Pulmonary artery endothelial cell (primary cell): ENCODE results near the gene SPATA3. TPM values are rescaled to one million over a fixed set of nuclear protein-coding genes. Genes with fewer than 3 reads are reported as not detected.

Experiments
- DNase-seq: peaks from one replicate; pipeline ENCODE4 v3.0.0-alpha.2; 2011; ENCODE audit warnings: low read depth, low spot score
- total RNA-seq: library from RNA; depleted of rRNA; stranded (reverse); fragments of >200 nt; gene quantifications from 2 replicates; pipeline ENCODE4 v1.2.3, GENCODE V29; 2014

SPATA3 gene
- not detected in 2 replicates for total RNA-seq

- no peak for DNase-seq
Observed at GRCh38 chr2:230995821-230996220, at the start of gene SPATA3. TSS of gene SPATA3 (plus strand) at chr2:230996121. CDS start at chr2:230996234, 113 bp downstream.

GRCh38 chr2:230946429-230947234, 49.3 kb upstream of the SPATA3 start:
- DNase-seq: no peak

- no peak for DNase-seq
Observed at GRCh38 chr2:230947235-230947576, 48.7 kb upstream of the SPATA3 start.

GRCh38 chr2:230947908-230948365, 48.0 kb upstream of the SPATA3 start:
- no peak for DNase-seq

DNA sequence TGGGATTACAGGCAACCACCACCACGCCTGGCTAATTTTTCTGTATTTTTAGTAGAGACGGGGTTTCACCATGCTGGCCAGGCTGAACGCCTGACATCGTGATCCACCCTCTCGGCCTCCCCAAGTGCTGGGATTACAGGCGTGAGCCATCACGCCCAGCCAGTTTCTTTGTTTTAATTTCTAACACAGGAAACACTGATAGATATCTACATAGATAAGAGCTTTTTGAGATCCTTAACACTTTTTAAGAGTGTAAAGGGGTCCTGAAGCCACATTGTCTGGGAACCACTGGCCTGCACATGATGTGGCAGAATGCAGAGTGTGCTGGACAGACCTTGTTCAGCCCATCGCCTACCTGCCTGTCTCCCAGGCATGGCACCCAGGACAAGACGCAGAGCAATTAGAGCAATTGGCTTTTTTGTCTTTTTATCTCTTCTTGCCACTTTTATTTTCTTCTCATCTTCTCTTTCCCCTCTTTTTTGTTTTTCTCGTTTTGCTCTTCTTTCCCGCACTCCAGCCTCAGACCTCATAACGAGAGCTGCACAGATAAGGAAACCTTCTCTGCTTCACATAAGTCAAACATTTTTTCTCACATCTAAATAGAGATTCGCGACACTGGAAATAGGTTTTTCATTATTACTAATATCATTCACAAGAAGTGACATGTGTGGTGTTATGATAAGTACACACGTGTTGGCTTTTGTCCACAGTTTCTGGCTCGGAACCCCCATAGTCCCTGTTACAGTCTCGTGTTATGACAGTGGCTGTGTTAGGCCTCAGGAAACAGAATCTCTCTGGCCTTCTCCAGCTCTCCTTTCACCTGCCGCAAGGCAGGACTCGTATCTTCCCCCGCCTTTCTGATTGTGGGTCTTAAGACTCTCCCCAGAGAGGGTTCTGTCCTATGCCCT, 45.7 kb upstream of the SPATA3 start:
- no peak for DNase-seq

DNA sequence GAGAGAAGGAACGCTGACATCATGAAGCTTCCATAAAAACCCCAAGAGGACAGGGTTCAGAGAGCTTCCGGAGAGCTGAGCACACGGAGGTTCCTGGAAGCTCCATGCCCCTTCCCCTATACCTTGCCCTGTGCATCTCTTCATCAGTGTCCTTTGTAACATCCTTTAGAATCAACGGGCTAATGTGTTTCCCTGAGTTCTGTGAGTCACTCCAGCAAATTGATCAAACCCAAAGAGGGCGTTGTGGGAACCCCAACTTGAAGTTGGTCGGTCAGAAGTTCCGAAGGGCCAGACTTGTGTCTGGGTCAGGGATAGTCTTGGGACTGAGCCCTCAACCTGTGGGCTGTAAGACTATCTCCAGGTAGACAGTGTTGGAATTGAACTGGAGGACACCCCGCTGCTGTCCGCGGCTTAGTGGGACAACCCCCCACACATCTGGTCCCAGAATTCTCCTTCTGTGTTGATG, 45.0 kb upstream of the SPATA3 start:
- DNase-seq: no peak

- no peak for DNase-seq
Observed at GRCh38 chr2:230951396-230951795, 44.5 kb upstream of the SPATA3 start.

- DNase-seq: no peak
Observed at GRCh38 chr2:230952226-230952956, 43.5 kb upstream of the SPATA3 start.

GRCh38 chr2:230953845-230954244, 42.1 kb upstream of the SPATA3 start:
- DNase-seq: no peak

GRCh38 chr2:230954746-230955145, 41.2 kb upstream of the SPATA3 start:
- DNase-seq: no peak

- DNase-seq: no peak
Observed at GRCh38 chr2:230955163-230955737, 40.7 kb upstream of the SPATA3 start.

DNA sequence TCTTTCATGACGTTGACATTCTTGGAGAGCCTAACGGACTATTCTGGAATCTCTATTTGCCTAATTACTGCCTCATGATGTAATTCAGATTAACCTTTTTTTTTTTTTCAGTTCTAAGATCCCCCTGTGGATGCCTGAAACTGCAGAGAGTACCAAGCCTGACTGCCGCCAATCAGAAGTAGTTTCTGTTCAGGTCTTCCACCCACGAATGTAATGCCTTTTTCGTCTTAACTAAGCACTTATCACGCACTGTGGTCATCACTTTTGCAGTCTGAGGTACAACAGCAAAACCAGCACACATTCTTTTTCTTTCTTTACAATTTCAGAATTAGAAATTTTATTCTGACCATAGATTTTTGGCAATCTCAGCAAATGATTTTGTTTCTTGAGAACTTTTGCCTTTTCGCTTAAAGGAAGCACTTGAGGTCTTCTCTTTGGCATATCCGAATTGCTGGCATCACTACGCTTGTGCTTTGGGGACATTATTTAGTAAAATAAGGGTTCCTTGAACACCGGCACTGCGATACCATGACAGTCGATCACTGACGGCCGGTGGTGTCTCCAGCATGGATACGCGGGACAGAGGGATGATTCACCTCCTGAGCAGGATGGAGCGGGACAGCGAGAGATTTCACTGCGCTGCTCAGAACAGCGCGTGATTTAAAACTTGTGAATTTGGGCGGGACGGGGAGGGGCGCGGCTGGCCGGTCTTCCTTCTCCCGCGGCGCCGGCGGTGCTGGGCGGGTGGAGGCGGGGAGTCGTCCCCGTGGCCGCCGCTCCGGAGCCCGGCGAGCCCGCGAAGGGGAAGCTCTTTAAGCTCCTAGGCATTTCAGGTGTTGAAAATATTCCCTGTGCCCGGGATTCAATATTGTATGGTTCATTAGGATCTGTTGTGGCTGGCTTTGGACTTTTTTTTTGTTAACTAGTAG, 38.8 kb upstream of the SPATA3 start:
- no peak for DNase-seq

DNA sequence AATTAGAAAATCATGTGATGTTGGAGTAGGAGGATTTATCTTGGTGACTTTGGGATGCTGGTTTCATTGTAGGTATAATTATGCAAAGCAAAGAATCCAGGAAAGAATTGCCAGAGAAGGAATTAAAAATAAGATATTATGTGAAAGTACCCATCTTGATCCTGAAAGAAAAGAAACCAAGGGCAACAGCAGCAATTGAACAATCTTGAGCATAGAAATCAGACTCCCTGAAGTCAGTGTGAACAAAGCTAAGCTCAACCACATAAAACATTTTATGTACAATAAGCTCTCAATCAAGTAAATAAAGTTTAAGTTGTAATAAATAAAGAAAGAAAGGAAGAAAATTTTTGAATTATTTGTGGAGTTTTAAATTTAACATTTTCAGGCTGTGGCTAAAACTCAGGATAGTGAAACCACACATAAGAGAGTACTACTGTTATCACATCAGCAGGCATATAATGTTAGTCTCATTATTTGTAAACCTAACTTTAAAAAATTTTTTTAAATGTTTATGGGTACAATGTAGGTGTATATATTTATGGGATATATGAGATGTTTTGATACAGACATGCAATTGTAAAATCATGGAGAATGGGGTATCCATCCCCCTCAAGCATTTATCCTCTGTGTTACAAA, 38.0 kb upstream of the SPATA3 start:
- DNase-seq: no peak

DNA sequence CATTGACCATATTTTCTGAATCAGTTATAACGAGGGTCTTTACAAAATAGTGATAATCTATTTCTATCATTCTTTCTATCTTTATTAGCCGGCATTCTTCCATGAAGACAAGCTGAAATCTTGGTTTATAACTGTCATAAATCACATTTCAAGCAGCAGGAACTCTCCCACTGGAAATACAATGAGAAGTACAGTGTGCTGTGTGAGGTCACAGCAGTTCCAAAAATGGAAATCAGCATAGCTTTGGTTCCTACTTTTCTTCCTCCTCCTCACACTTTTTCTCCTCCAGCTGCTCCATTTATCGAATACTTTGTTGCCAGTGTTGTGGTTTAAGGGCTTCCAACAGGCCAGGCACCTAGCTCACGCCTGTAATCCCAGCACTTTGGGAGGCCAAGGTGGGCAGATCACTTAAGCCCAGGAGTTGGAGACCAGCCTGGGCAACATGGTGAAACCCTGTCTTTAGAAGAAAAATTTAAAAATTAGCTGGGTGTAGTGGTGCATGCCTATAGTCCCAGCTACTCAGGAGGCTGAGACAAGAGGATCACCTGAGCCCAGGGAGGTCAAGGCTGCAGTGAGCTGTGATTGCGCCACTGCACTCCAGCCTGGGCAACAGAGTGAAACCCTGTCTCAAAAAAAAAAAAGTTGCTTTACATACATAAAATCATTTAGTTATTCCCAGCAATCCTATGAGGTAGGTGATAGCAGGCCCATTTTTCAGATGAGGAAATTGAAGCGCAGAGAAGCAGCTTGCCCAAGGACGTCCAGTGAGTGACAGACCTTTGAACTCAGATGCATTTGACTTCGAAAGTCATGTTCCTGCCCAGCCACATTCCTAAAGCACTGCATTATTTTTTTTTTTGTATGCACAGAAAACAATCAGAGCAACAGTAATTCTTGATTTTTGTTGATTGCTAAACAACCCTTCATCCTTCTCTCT, 36.8 kb upstream of the SPATA3 start:
- DNase-seq: no peak

DNA sequence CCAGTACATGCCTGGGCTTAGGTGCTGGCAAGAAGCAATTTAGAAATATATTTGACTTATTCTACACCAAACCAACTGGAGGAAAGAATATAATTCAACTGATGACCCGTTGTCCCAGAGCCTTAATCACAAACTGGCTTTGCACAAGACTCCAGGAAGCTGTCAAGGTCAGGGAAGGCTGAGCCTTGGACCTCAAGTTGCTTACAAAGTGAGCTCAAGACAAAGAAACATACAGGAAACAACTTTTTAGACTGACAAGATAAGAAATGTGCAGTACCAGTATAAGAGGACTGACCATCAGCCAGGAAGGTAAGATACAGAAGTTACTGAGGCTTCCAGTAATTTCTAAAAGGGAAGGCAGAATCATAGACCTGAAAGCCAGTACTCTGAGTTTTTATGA, 35.9 kb upstream of the SPATA3 start:
- no peak for DNase-seq

DNA sequence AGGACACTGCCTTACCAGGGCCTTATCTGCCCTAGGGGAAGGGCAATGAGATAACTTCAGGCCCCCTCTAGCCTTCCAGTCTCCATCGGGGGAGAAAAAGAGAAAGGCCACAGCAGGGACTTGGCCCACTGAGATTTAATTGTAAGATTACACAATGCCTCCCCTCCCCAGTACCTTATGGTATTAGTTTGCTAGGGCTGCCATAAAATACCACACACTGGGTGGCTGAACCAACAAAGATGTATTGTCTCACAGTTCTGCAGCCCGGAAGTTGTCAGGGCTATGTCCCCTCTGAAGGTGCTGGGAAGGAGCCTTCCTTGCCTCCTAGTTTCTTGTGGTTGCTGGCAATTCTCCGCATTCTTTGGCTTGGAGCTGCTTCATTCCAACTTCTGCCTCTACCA, 34.8 kb upstream of the SPATA3 start:
- DNase-seq: no peak

DNA sequence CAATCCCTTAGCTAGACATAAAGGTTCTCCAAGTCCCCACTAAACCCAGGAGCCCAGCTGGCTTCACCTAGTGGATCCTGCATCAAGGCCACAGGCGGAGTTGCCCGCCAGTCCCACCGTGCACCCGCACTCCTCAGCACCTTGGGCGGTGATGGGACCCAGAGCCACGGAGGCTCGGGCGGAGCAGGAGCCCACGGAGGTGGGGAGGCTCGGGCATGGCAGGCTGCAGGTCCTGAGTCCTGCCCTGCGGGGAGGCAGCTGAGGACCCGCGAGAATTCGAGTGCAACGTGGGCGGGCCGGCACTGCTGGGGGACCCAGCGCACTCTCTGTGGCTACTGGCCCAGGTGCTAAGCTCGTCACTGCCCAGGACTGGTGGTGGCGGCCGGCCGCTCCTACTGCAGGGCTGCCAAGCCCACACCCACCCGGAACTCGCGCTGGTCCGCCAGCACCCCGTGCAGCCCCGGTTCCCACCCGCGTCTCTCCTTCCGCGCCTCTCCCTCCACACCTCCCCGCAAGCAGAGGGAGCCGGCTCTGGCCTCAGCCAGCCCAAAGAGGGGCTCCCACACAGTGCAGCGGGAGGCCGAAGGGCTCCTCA, 31.7 kb upstream of the SPATA3 start:
- DNase-seq: no peak

DNA sequence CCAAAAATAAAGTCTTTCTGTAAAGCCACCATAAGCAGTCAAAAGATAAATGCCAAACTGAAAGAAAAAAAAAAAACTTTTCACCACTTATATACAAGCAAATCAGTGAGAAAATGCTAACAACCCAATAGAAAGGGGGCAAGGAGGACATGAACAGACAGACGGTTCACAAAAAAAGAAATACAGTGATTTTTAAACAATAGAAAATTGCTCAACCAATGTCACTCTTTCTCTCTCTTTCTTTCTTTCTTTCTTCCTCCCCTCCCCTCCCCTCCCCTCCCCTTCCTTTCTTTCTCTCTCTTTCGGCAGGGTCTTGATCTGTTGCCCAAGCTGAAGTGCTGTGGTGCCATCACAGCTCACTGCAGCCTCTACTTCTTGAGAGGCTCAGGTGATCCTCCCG, 28.8 kb upstream of the SPATA3 start:
- no peak for DNase-seq
